ENCODE measurements around the gene R3HDM1. TPM values are rescaled to one million over a fixed set of nuclear protein-coding genes. Genes with fewer than 3 reads are reported as not detected.

R3HDM1 gene
- total RNA-seq, 1 donor from 2014 or later, result 17.8 TPM

DNA sequence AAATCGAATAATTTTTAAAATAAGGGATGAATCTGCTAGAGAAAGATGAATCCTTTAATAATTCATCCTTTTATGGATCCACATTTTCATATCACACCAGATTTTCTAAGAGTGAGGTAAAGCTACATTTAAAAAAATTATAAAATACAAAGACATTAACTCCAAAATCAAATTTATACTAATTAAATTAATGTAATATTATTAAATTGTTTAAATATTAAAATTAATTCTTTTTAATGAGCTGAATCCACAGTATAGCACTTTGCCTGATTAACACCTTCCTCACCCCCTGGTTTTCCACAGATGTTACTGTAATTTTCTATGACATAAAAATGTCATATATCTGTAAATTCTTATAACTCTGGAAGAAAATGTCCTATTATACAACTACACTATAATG lies 26.5 kb upstream of the R3HDM1 start:
- DNase-seq, result no peak
- Histone ChIP-seq H3K4me3 (no peak overlapping the region), H3K27ac (replicated peaks) (no peak overlapping the region), H3K4me1 (no peaks in the 10 kb centered on the region), H3K9me3 (replicated peaks) (peaks cover 8% of the 10 kb centered on the region), H3K36me3 (peaks cover 6% of the 10 kb centered on the region), H3K27me3 (ENCODE audit: low read depth) (no peaks in the 10 kb centered on the region)
- intact Hi-C loops (cut with micrococcal nuclease), result no loop called here
- TF ChIP-seq, protein P1, sequence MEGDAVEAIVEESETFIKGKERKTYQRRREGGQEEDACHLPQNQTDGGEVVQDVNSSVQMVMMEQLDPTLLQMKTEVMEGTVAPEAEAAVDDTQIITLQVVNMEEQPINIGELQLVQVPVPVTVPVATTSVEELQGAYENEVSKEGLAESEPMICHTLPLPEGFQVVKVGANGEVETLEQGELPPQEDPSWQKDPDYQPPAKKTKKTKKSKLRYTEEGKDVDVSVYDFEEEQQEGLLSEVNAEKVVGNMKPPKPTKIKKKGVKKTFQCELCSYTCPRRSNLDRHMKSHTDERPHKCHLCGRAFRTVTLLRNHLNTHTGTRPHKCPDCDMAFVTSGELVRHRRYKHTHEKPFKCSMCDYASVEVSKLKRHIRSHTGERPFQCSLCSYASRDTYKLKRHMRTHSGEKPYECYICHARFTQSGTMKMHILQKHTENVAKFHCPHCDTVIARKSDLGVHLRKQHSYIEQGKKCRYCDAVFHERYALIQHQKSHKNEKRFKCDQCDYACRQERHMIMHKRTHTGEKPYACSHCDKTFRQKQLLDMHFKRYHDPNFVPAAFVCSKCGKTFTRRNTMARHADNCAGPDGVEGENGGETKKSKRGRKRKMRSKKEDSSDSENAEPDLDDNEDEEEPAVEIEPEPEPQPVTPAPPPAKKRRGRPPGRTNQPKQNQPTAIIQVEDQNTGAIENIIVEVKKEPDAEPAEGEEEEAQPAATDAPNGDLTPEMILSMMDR (IDR thresholded peaks at IDR 0.05; ENCODE audit: borderline replicate concordance), result no peak

DNA sequence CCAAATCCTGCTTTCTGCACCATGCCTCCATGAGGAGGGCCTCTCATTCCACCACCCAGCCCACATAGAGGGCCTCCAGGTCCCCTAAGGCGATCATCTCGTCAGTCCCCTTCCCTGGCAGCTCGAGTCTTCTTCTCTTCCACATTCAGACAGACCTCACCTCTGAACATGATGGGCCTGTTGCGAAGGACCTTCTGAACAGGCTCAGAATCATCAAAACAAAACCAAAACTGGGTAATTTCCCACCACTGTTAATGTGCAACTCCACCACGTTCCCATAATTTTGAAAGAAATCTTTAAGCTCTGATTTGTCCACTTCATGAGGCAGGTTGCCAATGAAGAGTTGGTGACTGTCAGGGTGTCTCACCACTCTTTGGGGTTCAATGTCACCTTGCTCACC lies 20.7 kb upstream of the R3HDM1 start:
- TF ChIP-seq, protein P1 (IDR thresholded peaks at IDR 0.05; ENCODE audit: borderline replicate concordance), result no peak
- Histone ChIP-seq H3K27ac (replicated peaks) (no peak overlapping the region), H3K27me3 (ENCODE audit: low read depth) (no peaks in the 10 kb centered on the region), H3K36me3 (no peaks in the 10 kb centered on the region), H3K9me3 (replicated peaks) (peaks cover 55% of the 10 kb centered on the region), H3K4me3 (no peak overlapping the region), H3K4me1 (no peaks in the 10 kb centered on the region)
- intact Hi-C loops (cut with micrococcal nuclease), result no loop called here
- no peak for DNase-seq

DNA sequence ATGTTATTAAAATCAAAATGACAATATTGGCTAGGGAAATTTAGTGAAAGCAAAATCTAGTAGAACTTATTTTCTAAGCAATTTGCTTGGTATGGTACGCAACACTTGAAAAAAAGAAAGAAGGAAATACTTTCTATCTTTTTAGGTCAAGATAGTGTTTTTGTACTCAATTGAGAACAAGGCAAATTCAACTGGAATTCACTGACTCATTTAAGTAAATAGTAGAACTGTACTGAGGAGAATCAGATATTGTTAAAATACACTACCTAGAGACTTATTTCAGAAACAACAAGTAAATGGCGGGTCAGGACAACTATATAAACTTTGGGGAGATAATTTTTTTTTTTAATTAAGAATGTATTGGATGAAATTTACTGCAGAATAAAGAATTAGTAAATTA lies 19.2 kb upstream of the R3HDM1 start:
- Histone ChIP-seq H3K9me3 (replicated peaks) (peaks cover 69% of the 10 kb centered on the region), H3K4me3 (no peak overlapping the region), H3K36me3 (no peaks in the 10 kb centered on the region), H3K27me3 (ENCODE audit: low read depth) (no peaks in the 10 kb centered on the region), H3K4me1 (no peaks in the 10 kb centered on the region), H3K27ac (replicated peaks) (no peak overlapping the region)
- TF ChIP-seq, protein P1 (IDR thresholded peaks at IDR 0.05; ENCODE audit: borderline replicate concordance), result no peak
- DNase-seq, result no peak
- intact Hi-C loops (cut with micrococcal nuclease), result no loop called here

DNA sequence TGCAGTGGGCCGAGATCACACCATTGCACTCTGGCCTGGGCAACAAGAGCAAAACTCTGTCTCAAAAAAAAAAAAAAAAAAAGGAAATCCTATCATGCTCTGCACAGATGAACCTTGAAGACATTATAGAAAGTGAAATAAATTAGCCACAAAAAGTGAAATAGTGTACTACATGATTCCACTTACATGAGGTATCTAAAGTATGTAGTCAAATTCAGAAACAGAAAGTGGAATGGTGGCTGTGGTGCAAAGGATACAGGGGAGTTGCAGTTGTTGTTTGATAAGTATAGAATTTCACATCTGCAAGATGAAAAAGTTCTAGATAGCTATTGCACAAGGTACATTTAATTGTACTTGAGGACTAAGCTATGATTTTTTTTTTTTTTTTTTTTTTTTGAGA lies 5.5 kb upstream of the R3HDM1 start:
- Histone ChIP-seq H3K9me3 (replicated peaks) (no peaks in the 10 kb centered on the region), H3K4me3 (no peak overlapping the region), H3K27me3 (ENCODE audit: low read depth) (no peaks in the 10 kb centered on the region), H3K36me3 (no peaks in the 10 kb centered on the region), H3K27ac (replicated peaks) (no peak overlapping the region), H3K4me1 (peaks cover 13% of the 10 kb centered on the region)
- TF ChIP-seq, protein P1 (IDR thresholded peaks at IDR 0.05; ENCODE audit: borderline replicate concordance), result no peak
- DNase-seq, result no peak
- intact Hi-C loops (cut with micrococcal nuclease), result no loop called here

DNA sequence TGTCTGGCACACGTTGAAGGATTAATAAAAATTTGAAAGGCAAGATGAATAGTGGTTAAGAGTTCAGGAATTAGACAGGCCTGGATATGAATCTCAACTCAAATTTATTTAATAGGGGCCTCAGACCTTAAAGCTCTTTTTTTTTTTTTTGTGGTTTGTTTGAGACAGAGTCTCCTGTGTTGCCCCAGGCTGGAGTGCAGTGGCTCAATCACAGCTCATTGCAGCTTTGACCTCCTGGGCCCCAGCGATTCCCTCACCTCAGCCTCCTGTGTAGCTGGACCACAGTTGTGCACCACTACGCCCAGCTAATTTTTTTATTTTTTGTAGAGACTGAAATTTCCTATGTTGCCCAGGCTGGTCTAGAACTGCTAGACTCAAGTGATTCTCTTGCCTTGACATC lies 3.3 kb upstream of the R3HDM1 start:
- intact Hi-C loops (cut with micrococcal nuclease), result no loop called here
- peaks cover 32% of the 10 kb centered on the region for H3K4me1 ChIP-seq
- H3K27me3 ChIP-seq (ENCODE audit: low read depth), result no peaks in the 10 kb centered on the region
- no peaks in the 10 kb centered on the region for H3K36me3 ChIP-seq
- TF ChIP-seq, protein P1 (IDR thresholded peaks at IDR 0.05; ENCODE audit: borderline replicate concordance), result no peak
- no peak overlapping the region for H3K4me3 ChIP-seq
- H3K27ac ChIP-seq (replicated peaks), result no peak overlapping the region
- no peaks in the 10 kb centered on the region for H3K9me3 ChIP-seq (replicated peaks)
- no peak for DNase-seq

Data from left ventricle myocardium inferior (tissue), 1 donor.